ENCODE data around the gene ZNF804B.
A peak's percentile ranks its signal among the peaks of the same experiment; 100 is the strongest.

ZNF804B gene

DNA sequence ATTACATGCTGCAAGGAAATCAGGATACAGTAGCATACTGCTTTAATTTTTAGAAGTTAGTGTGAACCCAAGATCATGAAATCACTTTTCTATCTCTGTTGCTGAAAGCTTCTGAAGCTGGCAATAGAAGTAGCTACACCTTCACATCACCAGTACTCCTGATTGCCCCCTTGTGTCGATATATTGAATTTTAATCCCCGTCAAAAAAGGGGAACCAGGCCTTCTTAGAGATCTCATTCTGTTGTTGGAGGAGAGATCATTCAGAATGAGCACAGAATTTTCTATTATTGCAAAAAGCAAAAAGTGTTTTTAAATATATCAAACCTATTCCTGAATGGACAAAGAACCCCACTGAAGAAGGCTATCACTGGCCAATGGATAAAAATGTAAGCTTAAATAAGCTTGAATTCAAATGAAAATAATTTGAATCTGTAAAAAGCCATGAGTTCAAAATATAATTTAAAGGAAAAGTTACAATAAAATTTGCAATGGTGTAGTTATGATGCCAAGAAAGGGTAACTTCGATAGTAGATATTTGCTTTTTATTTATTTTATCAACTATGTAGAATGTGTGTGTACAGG, 75.7 kb downstream of the ZNF804B start:
- DNase-seq (ENCODE audit: low spot score) = peak; percentile 43

GRCh38 chr7:88842201-88842600, 82.7 kb downstream of the ZNF804B start:
- no peak for DNase-seq (ENCODE audit: low spot score)

DNA sequence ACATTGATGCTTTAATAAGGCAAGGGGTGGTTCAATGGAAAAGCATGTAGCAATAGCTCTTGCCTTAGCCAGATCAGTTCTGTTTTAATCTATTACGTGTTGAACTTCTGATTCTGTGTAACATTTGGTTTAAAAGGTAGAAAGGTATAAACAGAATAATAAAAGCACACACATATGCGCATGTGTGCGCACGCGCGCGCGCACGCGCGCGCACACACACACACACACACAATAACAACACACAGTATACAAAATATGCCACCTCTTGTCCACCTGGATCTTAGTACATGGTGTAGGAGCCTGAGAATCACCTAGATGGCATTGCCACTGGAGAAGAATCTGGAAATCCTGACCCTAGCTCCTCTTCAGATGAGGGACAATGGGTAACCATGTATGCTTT, 85.6 kb downstream of the ZNF804B start:
- DNase-seq (ENCODE audit: low spot score) = no peak

- DNase-seq (ENCODE audit: low spot score) = no peak
Measured at GRCh38 chr7:88851220-88851619, 91.7 kb downstream of the ZNF804B start.

GRCh38 chr7:88859288-88859687, 99.8 kb downstream of the ZNF804B start:
- DNase-seq (ENCODE audit: low spot score) = no peak

GRCh38 chr7:88866265-88866863, 106.9 kb downstream of the ZNF804B start:
- no peak for DNase-seq (ENCODE audit: low spot score)

- DNase-seq (ENCODE audit: low spot score) = no peak
Measured at GRCh38 chr7:88867158-88867557, 107.7 kb downstream of the ZNF804B start.

- DNase-seq (ENCODE audit: low spot score) = no peak
Measured at GRCh38 chr7:88868456-88868855, 109.0 kb downstream of the ZNF804B start.

DNA sequence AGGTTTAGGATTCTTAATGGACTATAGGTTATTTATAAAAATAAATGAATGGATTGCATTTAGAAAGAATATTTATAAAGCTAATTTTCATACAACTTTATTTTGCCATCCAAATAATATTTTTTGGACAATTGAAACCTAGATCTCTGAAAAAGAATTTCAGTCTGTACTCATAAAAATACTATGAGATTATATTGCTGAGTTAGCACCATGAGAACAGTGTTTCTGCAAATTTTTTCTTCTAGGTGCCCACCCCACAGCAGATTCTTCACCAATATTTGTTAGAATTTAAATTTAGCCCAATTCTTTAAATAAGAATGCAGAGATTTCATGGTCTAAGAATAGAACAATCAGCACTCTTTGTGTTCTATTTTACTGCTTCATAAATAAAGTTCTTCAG, 121.6 kb downstream of the ZNF804B start:
- no peak for DNase-seq (ENCODE audit: low spot score)

DNA sequence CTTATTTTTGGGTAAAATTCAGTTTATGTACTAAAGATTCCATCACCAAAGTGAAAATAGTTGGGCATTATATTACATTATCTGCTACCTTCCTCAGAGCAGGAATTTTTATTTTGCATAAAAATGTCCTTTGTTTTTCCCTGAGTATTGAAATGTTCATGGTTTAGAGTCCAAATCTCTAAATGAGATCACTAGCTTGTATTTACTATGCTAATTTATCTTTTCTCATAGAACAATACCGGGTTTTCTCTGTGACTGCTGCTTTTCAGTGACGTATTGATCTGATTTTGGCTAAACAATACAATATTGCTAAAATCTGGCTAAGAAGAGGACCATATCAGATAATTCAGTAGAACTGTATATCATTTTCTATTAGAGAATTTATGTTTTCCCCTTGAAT, 125.6 kb downstream of the ZNF804B start:
- DNase-seq (ENCODE audit: low spot score) = no peak

DNA sequence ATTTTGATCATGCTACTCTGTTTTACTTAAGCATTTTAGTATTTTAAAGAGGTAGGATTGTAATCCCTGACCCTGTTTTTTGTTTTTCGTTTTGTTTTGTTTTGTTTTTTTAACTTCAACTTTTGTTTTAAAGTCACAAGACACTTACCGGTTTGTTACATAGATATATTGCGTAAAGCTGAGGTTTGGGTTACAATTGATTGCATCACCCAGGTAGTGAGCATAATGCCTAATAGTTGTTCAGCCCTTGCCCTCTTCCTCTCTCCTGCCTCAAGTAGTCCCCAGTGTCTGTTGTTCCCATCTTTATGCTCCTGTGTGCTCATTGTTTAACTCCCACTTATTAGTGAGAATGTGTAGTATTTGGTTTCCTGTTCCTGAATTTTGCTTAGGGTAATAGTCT, 129.2 kb downstream of the ZNF804B start:
- DNase-seq (ENCODE audit: low spot score) = no peak

DNA sequence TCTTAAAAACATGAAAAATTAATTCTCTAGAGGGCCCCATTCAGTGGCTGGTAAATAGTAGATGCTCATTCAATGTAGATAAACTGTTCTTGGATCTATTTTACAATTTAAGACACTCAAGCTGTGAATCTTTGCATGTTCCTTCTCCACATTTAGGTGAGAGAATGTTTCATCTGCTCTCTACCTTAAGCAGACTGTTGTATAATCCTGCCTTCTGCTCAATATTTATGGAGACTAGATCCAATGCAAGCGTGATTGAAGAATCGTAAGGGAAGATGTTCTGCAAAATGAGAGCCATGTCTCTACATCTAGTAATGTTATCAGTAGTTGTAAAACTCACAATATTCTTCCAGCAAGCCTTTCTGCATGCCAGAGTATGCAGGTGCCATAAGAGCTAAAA, 151.0 kb downstream of the ZNF804B start:
- DNase-seq (ENCODE audit: low spot score) = no peak

GRCh38 chr7:88912852-88913251, 153.4 kb downstream of the ZNF804B start:
- no peak for DNase-seq (ENCODE audit: low spot score)

DNA sequence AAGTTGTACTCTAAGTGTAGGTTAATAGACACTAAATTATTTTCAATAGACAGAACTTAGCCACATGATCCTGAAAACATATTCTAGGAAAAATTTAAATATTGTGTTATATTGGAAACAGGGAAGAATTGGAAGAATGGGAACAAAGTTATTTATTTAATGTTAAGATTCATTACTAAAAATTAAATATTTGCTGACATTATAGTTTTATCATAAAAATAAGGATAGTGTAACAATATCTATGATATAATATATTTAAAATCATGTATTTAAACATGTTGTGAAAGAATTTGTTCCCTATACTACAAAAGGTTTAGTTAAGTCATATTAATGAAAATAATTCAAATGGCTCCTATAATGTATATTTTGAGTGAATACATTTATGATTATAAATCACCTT, 156.1 kb downstream of the ZNF804B start:
- DNase-seq (ENCODE audit: low spot score) = no peak

GRCh38 chr7:88919478-88920131, 160.1 kb downstream of the ZNF804B start:
- no peak for DNase-seq (ENCODE audit: low spot score)

DNA sequence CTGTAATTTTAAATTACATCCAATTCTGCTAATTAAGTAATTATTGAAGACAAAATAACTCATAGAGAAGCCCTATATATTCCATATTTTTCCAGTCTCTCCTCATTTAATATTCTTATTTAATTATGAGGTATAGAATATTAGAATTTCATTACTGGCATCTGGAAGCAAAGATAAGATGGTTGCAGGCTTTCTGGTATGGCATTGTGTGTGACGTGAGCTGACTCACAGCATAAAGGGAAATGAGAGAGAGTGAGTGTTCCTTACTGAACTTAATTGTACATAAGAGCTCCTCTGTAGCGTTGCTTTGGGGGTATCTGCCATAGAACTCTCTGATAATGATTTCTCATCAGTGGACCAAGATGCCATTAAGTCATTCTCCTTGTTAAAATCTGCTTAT, 163.4 kb downstream of the ZNF804B start:
- DNase-seq (ENCODE audit: low spot score) = no peak

DNA sequence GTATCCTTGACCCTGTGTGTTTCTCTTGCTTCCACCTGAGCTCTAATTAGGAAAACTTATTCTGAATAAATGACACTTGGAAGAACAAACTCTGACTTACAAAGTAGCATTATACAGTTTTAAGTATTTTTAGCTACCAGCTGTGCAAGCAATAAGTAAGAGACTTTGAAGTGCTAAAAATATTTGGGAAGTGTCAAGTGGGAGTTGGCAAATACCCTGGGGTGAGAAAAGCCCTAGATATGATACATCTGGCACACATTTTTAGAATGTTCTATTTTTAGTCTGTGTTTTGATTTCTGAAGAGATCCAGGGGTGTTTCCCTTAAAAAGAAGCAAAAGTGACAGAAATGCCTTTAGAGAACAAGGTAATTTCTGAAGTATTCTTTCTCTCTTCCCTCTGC, 168.8 kb downstream of the ZNF804B start:
- no peak for DNase-seq (ENCODE audit: low spot score)

DNA sequence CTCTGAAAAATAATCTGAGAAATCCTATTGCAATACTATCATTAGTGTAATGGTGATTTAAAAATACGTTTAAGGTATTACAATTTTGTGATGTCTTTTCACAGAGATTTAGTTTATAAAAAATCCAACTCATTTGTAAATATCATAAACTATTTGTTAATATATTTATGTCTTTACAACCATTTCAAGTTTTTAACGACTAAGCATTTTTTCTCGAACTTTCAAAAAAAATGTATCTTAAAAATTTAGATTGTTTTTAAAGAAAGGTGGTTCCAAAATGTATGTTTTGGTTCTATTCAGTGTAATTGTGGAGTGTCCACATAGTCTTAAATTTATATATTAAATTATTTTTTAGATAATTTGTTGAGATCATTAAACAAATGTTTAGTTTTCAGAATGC, 170.2 kb downstream of the ZNF804B start:
- DNase-seq (ENCODE audit: low spot score) = no peak

DNA sequence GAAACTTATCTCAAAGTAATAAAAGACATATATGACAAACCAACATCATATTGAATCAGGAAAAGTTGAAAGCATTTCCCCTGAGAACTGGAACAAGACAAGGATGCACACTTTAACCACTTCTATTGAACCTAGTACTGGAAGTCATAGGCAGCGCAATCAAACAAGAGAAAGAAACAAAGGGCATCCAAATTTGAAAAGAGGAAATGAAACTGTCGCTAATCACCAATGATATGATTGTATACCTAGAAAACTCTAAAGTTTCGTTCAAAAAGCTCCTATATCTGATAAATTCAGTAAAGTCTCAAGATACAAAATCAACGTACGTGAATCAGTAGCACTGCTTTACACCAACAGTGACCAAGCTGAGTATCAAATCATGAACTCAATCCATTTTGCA, 173.8 kb downstream of the ZNF804B start:
- no peak for DNase-seq (ENCODE audit: low spot score)

DNA sequence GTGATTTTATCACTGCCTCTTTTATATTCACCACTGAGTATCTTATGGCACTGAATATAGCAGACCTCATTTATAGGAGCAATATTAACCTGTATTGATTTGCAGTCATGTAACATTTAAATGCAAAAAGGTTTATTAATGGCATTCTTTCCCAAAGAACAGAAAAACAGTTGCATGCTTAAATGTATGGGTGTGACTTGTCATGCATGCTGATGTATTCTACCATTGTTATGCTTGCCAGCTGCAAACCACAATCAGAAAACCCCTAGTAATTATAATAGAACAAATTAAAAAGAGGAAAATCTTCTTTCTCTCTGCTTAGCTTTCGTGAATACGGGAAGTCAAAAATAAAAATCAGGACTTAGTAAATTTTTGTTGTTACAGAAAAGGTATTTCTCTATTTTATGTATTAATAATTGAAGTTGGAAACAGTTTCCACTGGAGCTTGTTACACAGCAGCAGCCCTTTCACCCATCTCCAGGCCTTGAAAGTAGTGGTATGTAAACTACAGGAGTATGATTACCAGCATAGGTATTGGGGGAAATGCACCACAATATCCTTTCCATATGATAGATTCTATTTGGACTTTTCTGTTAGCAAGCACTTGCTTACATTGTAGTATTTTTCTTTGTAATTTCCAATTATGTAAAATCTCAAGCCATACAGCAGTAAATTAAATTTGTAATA, 183.5 kb downstream of the ZNF804B start:
- no peak for DNase-seq (ENCODE audit: low spot score)

DNA sequence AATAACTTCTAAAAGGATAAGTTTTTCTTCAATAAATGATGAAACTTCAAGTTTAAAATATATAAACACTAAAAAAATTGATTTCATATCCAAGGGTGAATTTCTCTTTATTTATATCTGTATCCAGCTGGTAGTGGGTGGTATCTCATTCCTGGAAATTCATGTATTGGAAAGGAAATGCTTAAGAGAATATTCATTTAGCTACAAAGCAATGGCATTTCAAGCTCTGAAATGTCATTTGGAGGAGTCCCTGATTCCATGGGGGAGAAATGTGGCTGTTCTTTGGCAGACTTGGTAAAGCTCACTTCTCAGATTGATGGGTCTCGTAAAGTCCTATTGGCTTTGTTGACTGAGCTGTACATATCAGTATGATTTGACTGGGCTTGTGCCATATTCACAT, 192.3 kb downstream of the ZNF804B start:
- DNase-seq (ENCODE audit: low spot score) = no peak

- DNase-seq (ENCODE audit: low spot score) = no peak
Measured at GRCh38 chr7:88964418-88964817, 204.9 kb downstream of the ZNF804B start.

DNA sequence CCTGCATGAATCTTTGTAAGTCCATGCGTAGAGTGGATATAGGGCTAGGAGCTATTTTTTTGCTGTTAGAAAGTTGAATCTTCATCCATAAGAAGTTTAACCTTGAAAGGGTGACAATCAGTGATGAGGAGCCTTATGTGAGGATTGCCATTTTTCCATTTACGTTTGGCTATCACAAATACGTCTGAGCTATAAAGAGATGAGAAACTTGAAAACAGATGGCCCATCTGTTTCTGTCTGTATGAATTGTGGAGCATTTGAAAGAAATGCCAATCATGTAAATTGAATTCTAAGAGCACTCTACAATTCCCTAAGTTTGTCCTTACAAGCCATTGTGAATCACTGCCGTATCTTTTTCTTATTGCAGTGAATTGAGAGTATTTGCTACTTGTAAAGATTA, 205.9 kb downstream of the ZNF804B start:
- DNase-seq (ENCODE audit: low spot score) = no peak
